ENCODE measurements around the gene GHDC. TPM values are rescaled to one million over a fixed set of nuclear protein-coding genes. Genes with fewer than 3 reads are reported as not detected.
"Not testable (repeated sequence)": the region's sequence is repeated elsewhere in the genome, so short reads cannot be mapped to it uniquely, and the experiment has no call there.

The GHDC gene
- 10 to 100 TPM; 21.9 to 22.2 (median 22.0) TPM for total RNA-seq
- long read RNA-seq, donor 1, transcript GHDC-207 (10 exons, 2,396 nt): major isoform, 6 of 51 reads
- long read RNA-seq, donor 1, partial matches to known transcripts: 37 of 51 reads
- long read RNA-seq, donor 1, other reads (novel, unspliced or antisense): 6 of 51 reads
- long read RNA-seq, donor 2, partial matches to known transcripts: 2 of 2 reads
- long read RNA-seq, donor 2, other reads (novel, unspliced or antisense): 0 of 2 reads

GRCh38 chr17:42193969-42194899 lies at the start of gene GHDC:
GHDC (minus strand) TSS chr17:42194494; CDS start chr17:42193581, 913 bp downstream.
- no peaks in the 10 kb centered on the region for H3K9me3 ChIP-seq
- DNase-seq: peak; percentile 87 to 98 (median 88)
- H3K36me3 ChIP-seq (ENCODE audit: low read depth): no peaks in the 10 kb centered on the region
- intact Hi-C loops (cut with DNase I, micrococcal nuclease): no loop called here
- peaks cover 3% of the 10 kb centered on the region for H3K4me1 ChIP-seq (ENCODE audit: low read depth)
- TF ChIP-seq CTCF (IDR thresholded peaks at IDR 0.05): no peak
- ATAC-seq: peak; percentile 97
- H3K4me3 ChIP-seq: peak within 1 kb of the TSS; percentile 57

GRCh38 chr17:42243493-42243982 lies 49.2 kb upstream of the GHDC start:
- no peaks in the 10 kb centered on the region for H3K4me1 ChIP-seq (ENCODE audit: low read depth)
- ATAC-seq (no peak), DNase-seq (no peak)
- TF ChIP-seq CTCF (IDR thresholded peaks at IDR 0.05): no peak
- no peaks in the 10 kb centered on the region for H3K9me3 ChIP-seq
- no peak overlapping the region for H3K4me3 ChIP-seq
- intact Hi-C loops (cut with DNase I, micrococcal nuclease): no loop called here
- no peaks in the 10 kb centered on the region for H3K36me3 ChIP-seq (ENCODE audit: low read depth)

GRCh38 chr17:42241871-42242270 lies 47.6 kb upstream of the GHDC start:
- DNase-seq (no peak), ATAC-seq (no peak)
- Histone ChIP-seq H3K4me3 (no peak overlapping the region), H3K4me1 (ENCODE audit: low read depth) (no peaks in the 10 kb centered on the region), H3K9me3 (no peaks in the 10 kb centered on the region), H3K36me3 (ENCODE audit: low read depth) (no peaks in the 10 kb centered on the region)
- intact Hi-C loops (cut with DNase I, micrococcal nuclease): no loop called here
- TF ChIP-seq CTCF (IDR thresholded peaks at IDR 0.05): no peak

- ATAC-seq; H3K4me1 ChIP-seq (ENCODE audit: low read depth); DNase-seq; H3K9me3 ChIP-seq; H3K36me3 ChIP-seq (ENCODE audit: low read depth); intact Hi-C loops (cut with DNase I, micrococcal nuclease); H3K4me3 ChIP-seq: not testable (repeated sequence)
Measured at GRCh38 chr17:42240863-42241262, 46.6 kb upstream of the GHDC start.

GRCh38 chr17:42240201-42240600 lies 45.9 kb upstream of the GHDC start:
- intact Hi-C loops (cut with DNase I, micrococcal nuclease): no loop called here
- H3K4me1 ChIP-seq (ENCODE audit: low read depth): no peaks in the 10 kb centered on the region
- DNase-seq: no peak
- H3K36me3 ChIP-seq (ENCODE audit: low read depth): no peaks in the 10 kb centered on the region
- H3K4me3 ChIP-seq: no peak overlapping the region
- no peak for TF ChIP-seq CTCF (IDR thresholded peaks at IDR 0.05)
- H3K9me3 ChIP-seq: no peaks in the 10 kb centered on the region
- no peak for ATAC-seq

GRCh38 chr17:42239576-42239975 lies 45.3 kb upstream of the GHDC start:
- H3K9me3 ChIP-seq; intact Hi-C loops (cut with DNase I, micrococcal nuclease); H3K4me1 ChIP-seq (ENCODE audit: low read depth); H3K4me3 ChIP-seq; DNase-seq; H3K36me3 ChIP-seq (ENCODE audit: low read depth); ATAC-seq: not testable (repeated sequence)
